ENCODE results near the gene BRAF.
"Not testable (repeated sequence)": the region's sequence is repeated elsewhere in the genome, so short reads cannot be mapped to it uniquely, and the experiment has no call there.

The BRAF gene

DNA sequence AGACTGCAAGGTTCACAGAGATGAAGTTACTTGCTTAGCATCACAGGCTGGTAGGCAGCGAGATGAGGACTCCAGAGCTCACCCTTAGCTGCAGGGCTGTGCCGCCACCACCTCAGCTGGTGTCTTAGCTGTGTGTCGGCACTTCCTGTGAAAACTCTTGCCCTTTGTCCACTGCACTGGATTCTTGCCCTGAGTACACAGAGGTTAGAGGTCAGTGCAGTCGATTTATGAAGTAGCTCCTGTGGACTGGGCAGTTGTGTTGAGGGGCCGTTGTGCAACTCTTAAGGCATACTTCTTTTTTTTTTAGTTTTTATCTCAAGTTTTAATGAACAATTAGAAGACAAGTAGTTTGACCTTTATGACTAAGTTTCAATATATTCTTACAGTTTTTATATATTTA, 217.6 kb downstream of the BRAF start:
- no peak for DNase-seq (ENCODE audit: low read depth)

- no peak for DNase-seq (ENCODE audit: low read depth)
Observed at GRCh38 chr7:140704205-140704604, 220.5 kb downstream of the BRAF start.

GRCh38 chr7:140702774-140703173, 222.0 kb downstream of the BRAF start:
- no peak for DNase-seq (ENCODE audit: low read depth)

- DNase-seq (ENCODE audit: low read depth): no peak
Observed at GRCh38 chr7:140698477-140698876, 226.3 kb downstream of the BRAF start.

GRCh38 chr7:140697447-140698143, 227.1 kb downstream of the BRAF start:
- peak; percentile 39 for DNase-seq (ENCODE audit: low read depth)

DNA sequence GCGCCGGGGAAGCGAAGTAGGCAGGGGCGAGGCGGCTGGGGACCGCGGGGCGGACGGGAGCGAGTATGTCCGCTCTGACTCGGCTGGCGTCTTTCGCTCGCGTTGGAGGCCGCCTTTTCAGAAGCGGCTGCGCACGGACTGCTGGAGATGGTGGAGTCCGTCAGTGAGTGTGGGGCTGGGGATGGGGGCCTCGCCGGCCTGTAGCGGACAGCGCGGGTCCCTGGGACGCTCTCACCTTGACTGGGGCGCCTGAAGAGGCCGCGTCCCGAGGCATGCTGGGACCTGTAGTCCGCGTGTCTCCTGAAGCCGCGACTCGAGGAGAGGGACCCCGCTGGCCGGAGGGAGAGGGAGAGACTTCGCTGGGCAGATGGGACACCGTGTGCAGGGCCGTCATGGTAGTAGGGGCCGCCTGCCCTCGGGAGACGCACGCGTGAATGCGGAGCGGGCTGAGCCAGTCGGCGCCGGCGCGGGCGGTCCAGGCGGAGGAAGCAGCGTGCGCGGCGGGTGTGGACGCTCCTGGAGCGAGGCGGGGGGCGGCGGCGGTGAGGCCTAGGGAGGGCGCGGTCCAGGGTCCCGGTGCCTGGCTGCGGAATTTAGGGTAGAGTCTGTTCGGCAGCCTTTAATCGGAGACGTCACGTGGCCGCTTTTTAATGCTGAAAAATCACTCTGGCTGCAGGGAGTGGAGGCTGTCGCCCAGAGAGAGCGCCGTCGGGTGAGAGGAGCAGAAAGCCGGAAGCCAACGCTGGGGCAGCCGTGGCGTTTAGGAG, 227.9 kb downstream of the BRAF start, which contains the start of gene NDUFB2:
Gene NDUFB2, plus strand, starts transcription at position 29 of the 767 bp plus-strand sequence. Its CDS starts 37 bp downstream, at position 66.
- peak; percentile 74 for DNase-seq (ENCODE audit: low read depth)

- peak; percentile 88 for DNase-seq (ENCODE audit: low read depth)
Observed at GRCh38 chr7:140696024-140696679, 228.6 kb downstream of the BRAF start.

DNA sequence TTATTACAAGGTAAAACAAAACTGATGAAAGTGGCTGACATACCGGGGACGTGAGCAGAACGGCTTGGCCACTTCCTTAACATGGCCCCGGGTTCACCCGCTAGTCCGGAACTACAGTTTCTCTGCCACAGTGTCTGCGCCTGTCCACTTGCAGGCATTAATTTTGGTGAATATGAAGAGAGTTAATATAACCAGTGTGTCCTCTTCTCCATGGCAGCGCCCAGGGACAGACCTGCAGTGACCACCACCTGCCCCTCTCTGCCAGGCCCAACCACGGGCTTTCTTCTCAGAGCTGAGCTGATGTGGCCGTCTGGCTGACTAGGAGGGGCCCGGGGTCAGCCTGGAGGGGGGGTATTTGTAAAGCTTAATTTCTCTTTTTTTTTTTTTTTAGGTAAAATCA, 229.3 kb downstream of the BRAF start:
- no peak for DNase-seq (ENCODE audit: low read depth)

GRCh38 chr7:140694592-140694991, 230.1 kb downstream of the BRAF start:
- no peak for DNase-seq (ENCODE audit: low read depth)

GRCh38 chr7:140693849-140694248, 230.9 kb downstream of the BRAF start:
- DNase-seq (ENCODE audit: low read depth): not testable (repeated sequence)

- DNase-seq (ENCODE audit: low read depth): no peak
Observed at GRCh38 chr7:140691376-140692045, 233.2 kb downstream of the BRAF start.

GRCh38 chr7:140689199-140690152, 235.3 kb downstream of the BRAF start:
- no peak for DNase-seq (ENCODE audit: low read depth)

DNA sequence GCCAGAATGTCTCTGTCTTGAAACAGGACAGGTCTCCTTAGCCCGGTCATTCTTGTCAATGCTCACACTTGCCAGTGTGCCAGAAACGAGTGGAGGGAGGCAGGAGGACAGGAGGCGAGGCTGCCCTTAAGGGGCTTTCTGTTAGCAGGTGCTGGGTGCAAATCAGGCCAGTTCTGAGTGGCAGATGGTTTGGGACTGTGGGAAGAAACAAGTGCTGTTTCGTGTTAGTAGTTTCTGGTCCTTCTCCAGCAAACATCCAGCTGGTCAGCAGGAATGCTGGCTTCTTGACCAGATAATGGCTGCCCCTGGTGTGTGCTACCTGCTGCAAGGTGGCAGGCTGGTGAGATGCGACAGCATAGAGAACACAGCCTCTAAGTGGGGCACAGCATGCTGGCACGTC, 236.4 kb downstream of the BRAF start:
- DNase-seq (ENCODE audit: low read depth): no peak

DNA sequence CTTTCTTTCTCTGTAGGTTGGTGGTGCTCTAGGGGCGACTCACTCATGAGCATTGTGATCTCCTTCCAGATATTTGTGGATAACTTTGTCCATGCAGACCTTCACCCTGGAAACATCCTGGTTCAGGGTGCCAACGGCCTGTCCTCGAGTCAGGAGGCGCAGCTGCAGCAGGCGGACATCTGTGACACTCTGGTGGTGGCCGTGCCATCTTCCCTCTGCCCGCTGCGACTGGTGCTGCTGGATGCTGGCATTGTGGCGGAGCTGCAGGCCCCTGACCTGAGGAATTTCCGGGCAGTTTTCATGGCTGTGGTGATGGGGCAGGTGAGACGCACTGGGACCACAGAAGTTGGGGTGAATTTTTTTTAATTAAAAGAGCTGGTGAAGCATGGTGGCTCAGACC, 237.8 kb downstream of the BRAF start:
- no peak for DNase-seq (ENCODE audit: low read depth)

DNA sequence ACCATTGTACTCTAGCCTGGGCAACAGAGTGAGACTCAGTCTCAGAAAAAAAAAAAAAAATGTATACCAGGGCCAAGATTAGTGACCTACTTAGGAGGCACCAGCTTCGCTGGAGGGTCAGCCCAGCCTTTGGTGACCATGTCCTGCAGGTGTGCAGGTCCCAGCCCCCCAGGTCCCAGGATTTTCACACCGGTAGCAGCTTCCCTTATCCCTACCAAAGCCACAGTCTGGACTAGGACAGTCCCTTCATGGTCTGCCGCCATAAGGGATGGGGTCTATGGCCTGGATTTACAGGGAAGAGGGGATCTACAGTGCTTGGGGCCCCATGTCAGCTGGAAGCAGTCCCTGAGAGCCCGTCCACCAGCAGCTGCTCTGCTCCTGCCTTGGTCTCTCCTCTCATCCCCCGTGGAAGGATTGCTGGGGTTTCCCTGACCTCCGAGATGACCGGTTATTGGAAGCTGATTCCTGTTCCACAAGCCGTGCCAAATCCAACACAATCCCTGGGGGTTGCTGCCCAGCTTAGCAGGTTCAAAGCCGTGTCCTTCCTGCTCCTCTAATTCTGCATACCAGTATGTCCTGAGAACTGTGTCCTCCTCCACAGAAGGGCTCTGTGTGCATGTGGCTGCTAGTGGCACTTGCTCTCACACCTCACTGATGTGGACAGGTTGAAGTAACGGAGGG, 239.2 kb downstream of the BRAF start:
- DNase-seq (ENCODE audit: low read depth): no peak

DNA sequence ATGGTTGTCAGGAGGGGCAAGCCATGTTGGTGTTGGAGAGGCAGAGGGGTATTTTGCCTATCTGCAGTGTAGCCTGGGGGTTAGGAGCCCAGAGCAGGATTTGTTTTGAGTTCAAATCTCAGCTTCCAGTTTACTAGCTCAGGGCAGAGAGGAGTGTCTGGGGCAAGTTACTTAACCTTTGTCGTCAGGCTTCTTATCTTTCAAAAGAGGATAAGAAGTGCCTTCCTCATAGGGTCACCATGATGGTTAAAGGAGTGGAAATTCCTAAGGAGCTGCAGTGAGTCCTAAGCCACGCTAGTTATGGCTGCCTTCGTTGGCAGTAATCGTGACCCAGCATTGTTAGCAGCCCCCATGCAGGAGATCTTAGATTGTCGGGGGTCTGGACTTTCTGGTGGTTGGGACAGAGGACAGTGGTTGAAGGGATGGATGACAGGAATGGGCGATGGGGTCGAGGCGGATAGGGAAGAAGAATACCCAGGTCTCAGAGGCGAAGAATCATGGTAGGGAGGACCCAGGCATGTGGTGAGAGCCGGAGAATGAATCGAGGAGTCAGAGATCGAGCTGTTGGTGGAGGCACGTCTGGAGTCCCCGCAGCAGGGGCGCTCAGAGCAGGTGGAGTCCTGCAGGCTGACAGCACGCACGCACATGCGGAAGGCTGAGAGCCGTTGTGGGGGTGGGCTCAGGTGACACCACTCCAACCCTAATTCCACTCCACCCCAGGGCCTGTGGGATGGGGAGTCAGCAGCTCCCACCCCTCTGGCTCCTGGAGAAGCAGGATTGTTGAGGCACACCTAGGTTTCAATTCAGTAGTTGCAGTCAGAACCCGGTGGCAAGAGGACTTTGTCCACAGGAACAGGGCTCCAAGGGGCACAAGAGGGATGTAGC, 240.4 kb downstream of the BRAF start:
- DNase-seq (ENCODE audit: low read depth): no peak

GRCh38 chr7:140683657-140684056, 241.1 kb downstream of the BRAF start:
- no peak for DNase-seq (ENCODE audit: low read depth)

DNA sequence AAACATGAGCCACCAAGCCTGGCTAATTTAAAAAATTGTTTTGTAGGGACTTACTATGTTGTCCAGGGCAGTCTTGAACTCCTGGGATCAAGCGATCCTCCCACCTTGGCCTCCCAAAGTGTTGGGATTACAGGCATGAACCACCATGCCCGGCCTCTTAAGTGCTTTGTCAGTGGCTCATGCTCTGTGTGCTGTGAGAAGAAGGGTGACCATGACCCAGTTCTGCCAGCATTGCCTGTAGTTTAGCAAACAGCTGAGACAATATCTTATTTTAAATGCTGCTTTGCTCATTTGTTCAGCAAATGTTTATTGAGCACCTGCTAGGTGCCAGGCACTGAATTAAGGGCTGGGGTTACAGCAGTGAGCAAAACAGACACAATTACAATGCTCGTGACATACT, 243.0 kb downstream of the BRAF start:
- no peak for DNase-seq (ENCODE audit: low read depth)

- DNase-seq (ENCODE audit: low read depth): no peak
Observed at GRCh38 chr7:140680886-140681285, 243.8 kb downstream of the BRAF start.

DNA sequence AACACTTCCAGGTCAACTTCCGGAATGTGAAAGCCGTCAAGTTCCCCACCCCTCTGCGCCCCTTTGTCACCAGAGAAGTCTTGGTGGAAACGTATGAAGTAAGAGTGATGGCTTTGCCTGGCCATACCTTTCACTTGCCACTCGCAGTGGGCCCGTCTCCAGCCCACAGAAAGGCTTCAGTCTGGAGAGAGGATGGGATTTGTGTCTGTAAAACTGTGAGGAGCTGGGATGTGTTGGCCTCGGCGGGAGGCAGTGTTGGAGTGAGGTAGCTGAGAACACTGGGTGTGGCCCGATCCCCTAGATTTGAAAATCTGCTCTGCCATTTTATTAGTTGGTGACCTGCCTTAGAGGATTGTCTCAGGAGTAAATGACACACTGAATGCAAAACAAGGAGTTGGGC, 245.5 kb downstream of the BRAF start:
- DNase-seq (ENCODE audit: low read depth): no peak
